Liver (tissue), 9 donors: ENCODE results near the gene KIF17. TPM values are rescaled to one million over a fixed set of nuclear protein-coding genes. Genes with fewer than 3 reads are reported as not detected.

Source experiments
- DNase-seq: peaks from one replicate; pipeline ENCODE4 v3.0.0-alpha.2; 2017; ENCODE audit warnings: low spot score
- H3K27ac ChIP-seq, 2 donors: one replicate each; pipeline ENCODE4 v1.7.0; 2013; ENCODE audit warnings: inconsistent platforms in 2 of 2, low read length in 2 of 2, control low read depth in 1 of 2, low read depth in 1 of 2, mild to moderate bottlenecking in 1 of 2
- H3K27me3 ChIP-seq, 4 donors: one replicate each; pipeline versions ENCODE4 v1.6.1 to v1.7.0; 2013; ENCODE audit warnings: low read length in 3 of 4, inconsistent platforms in 1 of 4, mild to moderate bottlenecking in 1 of 4, moderate library complexity in 1 of 4; ENCODE audit not compliant: control insufficient read depth in 4 of 4, insufficient read depth in 4 of 4
- H3K36me3 ChIP-seq, 4 donors: one replicate each; pipeline versions ENCODE4 v1.6.1 to v1.7.0; 2013; ENCODE audit warnings: low read length in 3 of 4, mild to moderate bottlenecking in 3 of 4, low read depth in 1 of 4, moderate library complexity in 1 of 4; ENCODE audit not compliant: control insufficient read depth in 4 of 4, insufficient read depth in 3 of 4
- H3K4me1 ChIP-seq, 4 donors: one replicate each; pipeline versions ENCODE4 v1.6.1 to v1.7.0; 2013; ENCODE audit warnings: low read length in 3 of 4, mild to moderate bottlenecking in 3 of 4, moderate library complexity in 1 of 4; ENCODE audit not compliant: control insufficient read depth in 4 of 4, insufficient read depth in 4 of 4
- H3K4me3 ChIP-seq, 3 donors: one replicate each; pipeline versions ENCODE4 v1.6.1 to v1.7.0; 2013; ENCODE audit warnings: low read length in 3 of 3, control low read depth in 1 of 3, low read depth in 1 of 3, mild to moderate bottlenecking in 1 of 3
- H3K9ac ChIP-seq, 2 donors: one replicate each; pipeline ENCODE4 v1.7.0; 2013; ENCODE audit warnings: low read length in 2 of 2, mild to moderate bottlenecking in 2 of 2, moderate library complexity in 2 of 2, control low read depth in 1 of 2, low read depth in 1 of 2
- H3K9me3 ChIP-seq, 4 donors: one replicate each; pipeline versions ENCODE4 v1.6.1 to v1.7.0; 2013; ENCODE audit warnings: low read length in 3 of 4; ENCODE audit not compliant: control insufficient read depth in 4 of 4
- EGR1 ChIP-seq, 2 donors: IDR thresholded peaks; 2 replicates each; pipeline ENCODE4 v1.6.1; 2016 to 2018; ENCODE audit warnings: antibody characterized with exemption in 2 of 2, low read depth in 2 of 2
- FOXA1 ChIP-seq: IDR thresholded peaks from 2 replicates; pipeline ENCODE4 v1.6.1; 2016; ENCODE audit warnings: antibody characterized with exemption
- FOXA2 ChIP-seq: IDR thresholded peaks from 2 replicates; pipeline ENCODE4 v1.6.1; 2016; ENCODE audit warnings: antibody characterized with exemption
- GABPA ChIP-seq, 2 donors: IDR thresholded peaks in 1 of 2; conservative IDR thresholded peaks in 1 of 2; 2 replicates each; pipeline ENCODE4 v1.6.1; 2016; ENCODE audit warnings: antibody characterized with exemption in 2 of 2, mild to moderate bottlenecking in 1 of 2, moderate library complexity in 1 of 2
- HNF4A ChIP-seq, 2 donors: conservative IDR thresholded peaks; 2 replicates each; pipeline ENCODE4 v1.6.1; 2016; ENCODE audit warnings: antibody characterized with exemption in 2 of 2, mild to moderate bottlenecking in 2 of 2
- HNF4G ChIP-seq: IDR thresholded peaks from 2 replicates; pipeline ENCODE4 v1.6.1; 2016; ENCODE audit warnings: antibody characterized with exemption
- JUND ChIP-seq, 2 donors: IDR thresholded peaks; 2 replicates each; pipeline ENCODE4 v1.6.1; 2016; ENCODE audit warnings: antibody characterized with exemption in 2 of 2
- NR2F2 ChIP-seq: IDR thresholded peaks from 2 replicates; pipeline ENCODE4 v1.6.1; 2016; ENCODE audit warnings: antibody characterized with exemption
- RAD21 ChIP-seq, 2 donors: IDR thresholded peaks; 2 replicates each; pipeline ENCODE4 v1.6.1; 2016; ENCODE audit warnings: antibody characterized with exemption in 2 of 2, mild to moderate bottlenecking in 2 of 2
- RXRA ChIP-seq, 2 donors: IDR thresholded peaks; 2 replicates each; pipeline ENCODE4 v1.6.1; 2017 to 2018; ENCODE audit warnings: antibody characterized with exemption in 2 of 2, mild to moderate bottlenecking in 1 of 2
- SP1 ChIP-seq: IDR thresholded peaks from 2 replicates; pipeline ENCODE4 v1.6.1; 2018; ENCODE audit warnings: antibody characterized with exemption, mild to moderate bottlenecking
- TAF1 ChIP-seq: conservative IDR thresholded peaks from 2 replicates; pipeline ENCODE4 v1.6.1; 2016; ENCODE audit warnings: antibody characterized with exemption, mild to moderate bottlenecking
- YY1 ChIP-seq: IDR thresholded peaks from 2 replicates; pipeline ENCODE4 v1.6.1; 2016; ENCODE audit warnings: antibody characterized with exemption, mild to moderate bottlenecking
- WGBS: extraction: QIAGEN DNeasy Blood & Tissue Kit; methylation state at CpG from one replicate; pipeline ENCODE4 v1.1.7; 2013; 5-methylcytosine and 5-hydroxymethylcytosine counted together
- polyA plus RNA-seq, 2 donors: library from polyadenylated mRNA; stranded (reverse) in 1 of 2; unstranded in 1 of 2; fragments of 200-250 nt in 1 of 2; fragments of >200 nt in 1 of 2; fragmentation: Nextera tagmentation in 1 of 2; extraction: Ambion mirVana in 1 of 2; gene quantifications; one replicate each; pipeline versions ENCODE4 v1.2.1 to v1.2.3, GENCODE V29; 2013 to 2015
- total RNA-seq, 2 donors: library from RNA; depleted of rRNA; stranded (reverse); fragments of >200 nt; gene quantifications; one replicate each; pipeline ENCODE4 v1.2.3, GENCODE V29; 2014
- TF ChIP-seq, protein P1 (sequence below): fragments of 150-350 bp; IDR thresholded peaks from 2 replicates; pipeline ENCODE4 v1.5.1; 2017; ENCODE audit warnings: improper control_type of control experiment, low read depth, low read length; ENCODE audit not compliant: missing input control
- TF ChIP-seq, protein P2 (sequence below): IDR thresholded peaks from 2 replicates; pipeline ENCODE4 v1.6.1; 2016; ENCODE audit warnings: antibody characterized with exemption, mild to moderate bottlenecking
- TF ChIP-seq, protein P3 (sequence below): IDR thresholded peaks from 2 replicates; pipeline ENCODE4 v1.6.1; 2016; ENCODE audit warnings: antibody characterized with exemption
- TF ChIP-seq, protein P4 (sequence below): IDR thresholded peaks from 2 replicates; pipeline ENCODE4 v1.6.1; 2016; ENCODE audit warnings: antibody characterized with exemption
- donor health status: healthy.
- donor health status: healthy.
- donor health status: healthy.
- donor health status: healthy.
- donor health status: healthy.

The KIF17 gene
- total and polyA plus RNA-seq, 4 donors = 1.0 to 2.7 (median 2.0) TPM

DNA sequence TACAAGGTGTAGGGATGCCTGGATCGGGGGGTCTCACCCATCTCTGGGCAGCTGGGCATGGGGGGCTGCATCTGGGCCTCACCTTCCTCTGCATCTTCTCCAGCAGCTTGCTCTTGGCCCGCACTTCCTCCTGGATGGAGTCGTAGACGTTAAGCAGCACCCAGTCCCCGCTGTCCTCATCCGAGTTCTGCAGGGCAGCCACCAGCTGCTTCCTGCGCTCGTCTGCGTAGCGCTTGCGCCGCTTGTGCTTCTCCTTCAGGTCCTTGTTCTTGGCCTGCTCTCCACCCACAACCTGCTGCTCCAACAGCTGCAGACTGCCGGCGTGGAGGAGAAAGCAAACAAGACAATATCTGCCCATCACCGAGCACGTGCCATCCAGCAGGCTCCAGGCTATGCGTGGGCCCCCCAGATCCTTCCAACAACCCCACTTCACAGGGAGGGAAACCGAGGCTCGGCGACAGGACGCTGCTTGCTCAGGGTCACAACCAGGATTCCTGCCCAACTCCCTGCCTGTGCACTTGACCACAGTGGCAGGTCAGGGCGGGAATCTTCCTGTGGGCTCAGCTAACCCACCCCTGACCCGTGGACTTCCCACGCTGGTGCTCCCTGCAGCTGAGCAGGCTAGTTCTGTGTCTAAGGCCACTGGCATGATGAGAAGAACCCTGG, 35.1 kb downstream of the KIF17 start:
- Histone ChIP-seq H3K36me3 (no peaks in the 10 kb centered on the region), H3K9ac (no peak overlapping the region), H3K4me1 (peaks cover 0 to 7% (median 4%) of the 10 kb centered on the region in 4 donors), H3K9me3 (no peaks in the 10 kb centered on the region), H3K27me3 (no peaks in the 10 kb centered on the region), H3K4me3 (no peak overlapping the region), H3K27ac (no peak overlapping the region)
- DNase-seq = no peak
- WGBS = 70% methylated on average over 24 of the region's 24 CpGs
- no peak for TF ChIP-seq TAF1
- TF ChIP-seq GABPA (IDR thresholded peaks at IDR 0.05 in 1 of 2, conservative IDR thresholded peaks at IDR 0.05 in 1 of 2) = no peak
- TF ChIP-seq FOXA1 = no peak
- TF ChIP-seq, protein P1, sequence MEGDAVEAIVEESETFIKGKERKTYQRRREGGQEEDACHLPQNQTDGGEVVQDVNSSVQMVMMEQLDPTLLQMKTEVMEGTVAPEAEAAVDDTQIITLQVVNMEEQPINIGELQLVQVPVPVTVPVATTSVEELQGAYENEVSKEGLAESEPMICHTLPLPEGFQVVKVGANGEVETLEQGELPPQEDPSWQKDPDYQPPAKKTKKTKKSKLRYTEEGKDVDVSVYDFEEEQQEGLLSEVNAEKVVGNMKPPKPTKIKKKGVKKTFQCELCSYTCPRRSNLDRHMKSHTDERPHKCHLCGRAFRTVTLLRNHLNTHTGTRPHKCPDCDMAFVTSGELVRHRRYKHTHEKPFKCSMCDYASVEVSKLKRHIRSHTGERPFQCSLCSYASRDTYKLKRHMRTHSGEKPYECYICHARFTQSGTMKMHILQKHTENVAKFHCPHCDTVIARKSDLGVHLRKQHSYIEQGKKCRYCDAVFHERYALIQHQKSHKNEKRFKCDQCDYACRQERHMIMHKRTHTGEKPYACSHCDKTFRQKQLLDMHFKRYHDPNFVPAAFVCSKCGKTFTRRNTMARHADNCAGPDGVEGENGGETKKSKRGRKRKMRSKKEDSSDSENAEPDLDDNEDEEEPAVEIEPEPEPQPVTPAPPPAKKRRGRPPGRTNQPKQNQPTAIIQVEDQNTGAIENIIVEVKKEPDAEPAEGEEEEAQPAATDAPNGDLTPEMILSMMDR = no peak
- no peak for TF ChIP-seq RAD21 (IDR thresholded peaks at IDR 0.05)
- no peak for TF ChIP-seq HNF4A (conservative IDR thresholded peaks at IDR 0.05)
- TF ChIP-seq, protein P2, sequence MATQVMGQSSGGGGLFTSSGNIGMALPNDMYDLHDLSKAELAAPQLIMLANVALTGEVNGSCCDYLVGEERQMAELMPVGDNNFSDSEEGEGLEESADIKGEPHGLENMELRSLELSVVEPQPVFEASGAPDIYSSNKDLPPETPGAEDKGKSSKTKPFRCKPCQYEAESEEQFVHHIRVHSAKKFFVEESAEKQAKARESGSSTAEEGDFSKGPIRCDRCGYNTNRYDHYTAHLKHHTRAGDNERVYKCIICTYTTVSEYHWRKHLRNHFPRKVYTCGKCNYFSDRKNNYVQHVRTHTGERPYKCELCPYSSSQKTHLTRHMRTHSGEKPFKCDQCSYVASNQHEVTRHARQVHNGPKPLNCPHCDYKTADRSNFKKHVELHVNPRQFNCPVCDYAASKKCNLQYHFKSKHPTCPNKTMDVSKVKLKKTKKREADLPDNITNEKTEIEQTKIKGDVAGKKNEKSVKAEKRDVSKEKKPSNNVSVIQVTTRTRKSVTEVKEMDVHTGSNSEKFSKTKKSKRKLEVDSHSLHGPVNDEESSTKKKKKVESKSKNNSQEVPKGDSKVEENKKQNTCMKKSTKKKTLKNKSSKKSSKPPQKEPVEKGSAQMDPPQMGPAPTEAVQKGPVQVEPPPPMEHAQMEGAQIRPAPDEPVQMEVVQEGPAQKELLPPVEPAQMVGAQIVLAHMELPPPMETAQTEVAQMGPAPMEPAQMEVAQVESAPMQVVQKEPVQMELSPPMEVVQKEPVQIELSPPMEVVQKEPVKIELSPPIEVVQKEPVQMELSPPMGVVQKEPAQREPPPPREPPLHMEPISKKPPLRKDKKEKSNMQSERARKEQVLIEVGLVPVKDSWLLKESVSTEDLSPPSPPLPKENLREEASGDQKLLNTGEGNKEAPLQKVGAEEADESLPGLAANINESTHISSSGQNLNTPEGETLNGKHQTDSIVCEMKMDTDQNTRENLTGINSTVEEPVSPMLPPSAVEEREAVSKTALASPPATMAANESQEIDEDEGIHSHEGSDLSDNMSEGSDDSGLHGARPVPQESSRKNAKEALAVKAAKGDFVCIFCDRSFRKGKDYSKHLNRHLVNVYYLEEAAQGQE = no peak
- no peak for TF ChIP-seq YY1
- no peak for TF ChIP-seq EGR1 (IDR thresholded peaks at IDR 0.05; ENCODE audit: low read depth in 2 of 2)
- TF ChIP-seq SP1 = no peak
- no peak for TF ChIP-seq JUND (IDR thresholded peaks at IDR 0.05)
- no peak for TF ChIP-seq NR2F2

DNA sequence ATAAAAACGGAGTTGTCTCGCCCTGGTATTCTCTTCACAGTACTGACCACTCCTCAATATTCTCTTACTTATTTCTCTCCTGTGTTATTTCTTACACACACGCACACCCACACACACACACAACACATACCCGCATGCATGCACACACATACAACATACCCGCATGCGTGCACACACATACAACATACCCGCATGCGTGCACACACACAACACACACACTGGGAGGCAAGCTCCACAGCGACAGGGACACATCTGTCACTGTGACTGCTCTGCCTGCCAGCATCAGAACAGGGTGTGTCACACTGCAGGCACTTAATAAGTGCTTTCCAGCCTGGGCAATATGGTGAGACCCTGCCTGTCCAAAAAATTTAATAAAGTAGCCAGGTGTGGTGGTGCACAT, 35.8 kb downstream of the KIF17 start:
- no peak overlapping the region for H3K9ac ChIP-seq
- 93% methylated on average over 9 of the region's 9 CpGs for WGBS
- no peaks in the 10 kb centered on the region for H3K9me3 ChIP-seq
- TF ChIP-seq, protein P3, sequence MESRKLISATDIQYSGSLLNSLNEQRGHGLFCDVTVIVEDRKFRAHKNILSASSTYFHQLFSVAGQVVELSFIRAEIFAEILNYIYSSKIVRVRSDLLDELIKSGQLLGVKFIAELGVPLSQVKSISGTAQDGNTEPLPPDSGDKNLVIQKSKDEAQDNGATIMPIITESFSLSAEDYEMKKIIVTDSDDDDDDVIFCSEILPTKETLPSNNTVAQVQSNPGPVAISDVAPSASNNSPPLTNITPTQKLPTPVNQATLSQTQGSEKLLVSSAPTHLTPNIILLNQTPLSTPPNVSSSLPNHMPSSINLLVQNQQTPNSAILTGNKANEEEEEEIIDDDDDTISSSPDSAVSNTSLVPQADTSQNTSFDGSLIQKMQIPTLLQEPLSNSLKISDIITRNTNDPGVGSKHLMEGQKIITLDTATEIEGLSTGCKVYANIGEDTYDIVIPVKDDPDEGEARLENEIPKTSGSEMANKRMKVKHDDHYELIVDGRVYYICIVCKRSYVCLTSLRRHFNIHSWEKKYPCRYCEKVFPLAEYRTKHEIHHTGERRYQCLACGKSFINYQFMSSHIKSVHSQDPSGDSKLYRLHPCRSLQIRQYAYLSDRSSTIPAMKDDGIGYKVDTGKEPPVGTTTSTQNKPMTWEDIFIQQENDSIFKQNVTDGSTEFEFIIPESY = no peak
- TF ChIP-seq HNF4G (no peak), HNF4A (conservative IDR thresholded peaks at IDR 0.05) (no peak), JUND (IDR thresholded peaks at IDR 0.05) (no peak), FOXA2 (no peak), RXRA (IDR thresholded peaks at IDR 0.05) (no peak), NR2F2 (no peak), EGR1 (IDR thresholded peaks at IDR 0.05; ENCODE audit: low read depth in 2 of 2) (no peak), RAD21 (IDR thresholded peaks at IDR 0.05) (no peak), SP1 (no peak), TAF1 (no peak)
- TF ChIP-seq, protein P2 = no peak
- TF ChIP-seq, protein P4, sequence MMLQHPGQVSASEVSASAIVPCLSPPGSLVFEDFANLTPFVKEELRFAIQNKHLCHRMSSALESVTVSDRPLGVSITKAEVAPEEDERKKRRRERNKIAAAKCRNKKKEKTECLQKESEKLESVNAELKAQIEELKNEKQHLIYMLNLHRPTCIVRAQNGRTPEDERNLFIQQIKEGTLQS = no peak
- TF ChIP-seq, protein P1 = no peak
- no peaks in the 10 kb centered on the region for H3K27me3 ChIP-seq
- no peak for DNase-seq
- no peak overlapping the region for H3K4me3 ChIP-seq
- H3K27ac ChIP-seq = no peak overlapping the region
- no peaks in the 10 kb centered on the region for H3K36me3 ChIP-seq
- H3K4me1 ChIP-seq = peaks cover 0 to 7% (median 4%) of the 10 kb centered on the region in 4 donors
